NCI-H1436 treated with DMSO at 0.1 percent for 48 hours (cell line): ENCODE data around the gene OPTC.
"Not testable (repeated sequence)": the region's sequence is repeated elsewhere in the genome, so short reads cannot be mapped to it uniquely, and the experiment has no call there.

Experiments
- DNase-seq: peaks from one replicate; lab custom pipeline; 2025; lab: John Stamatoyannopoulos, UW

OPTC gene

DNA sequence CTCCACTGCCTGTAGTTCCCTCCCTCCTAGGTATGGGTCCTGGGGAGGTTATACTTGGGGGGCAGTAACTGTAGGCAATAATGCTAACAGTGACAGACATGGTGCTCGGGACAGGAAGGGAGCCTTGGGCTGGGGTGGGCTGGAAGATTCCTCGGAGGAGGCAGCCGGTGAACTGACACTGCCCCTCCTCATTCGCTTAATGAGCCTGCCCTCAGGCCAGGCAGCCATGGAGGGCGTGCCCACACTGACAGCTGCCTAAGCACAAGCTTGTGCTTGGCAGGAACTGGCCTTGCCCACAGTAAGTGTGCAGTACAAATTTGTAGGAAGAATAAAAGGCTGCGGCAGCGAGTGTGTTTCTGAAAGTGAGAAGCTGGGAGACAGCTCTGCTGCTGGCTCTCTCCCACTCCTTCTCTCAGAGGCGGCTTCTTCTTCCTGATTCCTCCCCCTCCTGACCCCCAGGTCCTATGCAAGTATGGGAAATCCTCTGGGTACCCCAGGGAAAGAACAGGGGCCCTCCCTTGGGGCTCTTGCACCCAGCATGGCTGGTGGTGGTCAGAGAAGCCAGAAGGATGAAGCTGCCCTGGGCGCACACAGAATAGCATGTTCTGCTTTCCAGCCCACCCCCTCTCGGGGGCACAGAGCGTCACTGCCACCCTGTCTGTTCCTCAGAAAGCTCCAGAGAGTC, 23.6 kb downstream of the OPTC start:
- no peak for DNase-seq

DNA sequence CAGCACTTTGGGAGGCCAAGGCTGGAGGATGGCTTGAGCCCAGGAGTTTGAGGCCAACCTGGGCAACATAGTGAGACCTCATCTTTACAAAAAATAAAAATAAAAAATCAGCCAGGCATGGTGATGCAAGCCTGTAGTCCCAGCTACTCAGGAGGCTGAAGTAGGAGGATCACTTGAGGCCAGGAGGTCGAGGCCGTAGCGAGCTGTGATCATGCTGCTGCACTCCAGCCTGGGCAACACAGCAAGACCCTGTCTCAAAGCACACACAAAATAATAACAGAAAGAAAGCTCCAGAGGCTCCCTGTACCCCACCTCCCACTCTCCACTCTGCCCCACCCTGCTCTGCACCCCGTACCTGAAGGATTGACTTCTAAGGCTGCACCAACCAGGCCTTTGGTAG, 24.2 kb downstream of the OPTC start:
- DNase-seq: not testable (repeated sequence)

DNA sequence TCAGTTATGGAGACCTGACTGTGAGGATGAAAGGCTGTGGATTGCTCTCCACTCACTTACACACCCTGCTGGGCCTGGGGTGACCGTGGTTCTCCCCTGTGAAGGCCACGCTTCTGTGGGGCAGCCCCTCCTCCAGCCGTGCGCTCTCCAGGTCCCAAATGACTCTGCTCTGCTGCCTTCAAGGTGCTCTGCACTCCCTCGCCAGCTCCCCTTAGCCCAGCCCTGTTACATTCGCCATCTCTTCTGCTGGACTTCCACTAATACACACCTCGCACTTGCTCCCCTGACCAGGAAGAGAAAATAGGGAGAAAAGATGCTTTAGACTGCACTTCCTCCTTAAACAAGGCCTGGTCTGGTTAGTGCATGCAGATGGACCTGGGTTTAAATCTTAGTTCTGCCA, 24.6 kb downstream of the OPTC start:
- DNase-seq: no peak

DNA sequence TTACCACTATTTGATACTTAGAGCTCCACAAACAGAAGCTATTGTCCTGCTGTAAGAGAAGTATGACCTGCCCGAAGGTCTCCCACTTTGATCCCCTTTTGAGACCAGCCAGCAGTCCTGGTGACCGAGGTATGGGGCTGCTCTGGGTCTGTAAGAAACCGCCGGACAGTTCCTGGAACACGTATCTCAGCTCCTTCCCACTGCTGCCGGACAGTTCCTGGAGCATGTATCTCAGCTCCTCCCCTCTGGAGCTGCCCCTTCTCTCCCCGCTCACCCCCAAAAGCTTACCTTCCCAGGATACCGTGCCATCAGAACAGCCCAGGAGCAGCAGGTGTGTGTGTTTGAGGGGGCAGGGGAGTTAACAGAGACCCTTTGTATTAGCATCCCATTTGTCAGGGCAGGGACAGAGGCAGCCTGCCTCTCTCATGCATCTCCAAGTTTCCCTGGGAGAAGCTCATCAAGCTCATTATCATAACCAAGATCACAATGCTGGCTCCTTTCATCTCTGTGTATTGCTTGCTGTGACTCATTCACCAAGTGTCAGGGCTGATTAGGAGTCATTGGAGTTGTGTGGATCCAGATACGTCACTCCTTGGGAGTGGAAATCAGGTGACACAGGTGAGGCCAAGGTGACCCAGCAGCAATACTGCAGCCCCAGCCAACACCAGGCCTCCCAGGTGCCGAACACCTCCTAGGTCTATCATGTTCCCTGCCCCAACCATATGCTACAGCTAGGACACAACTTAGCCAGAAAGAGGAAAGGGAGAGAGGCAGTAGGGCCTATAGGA, 25.3 kb downstream of the OPTC start:
- DNase-seq: no peak

DNA sequence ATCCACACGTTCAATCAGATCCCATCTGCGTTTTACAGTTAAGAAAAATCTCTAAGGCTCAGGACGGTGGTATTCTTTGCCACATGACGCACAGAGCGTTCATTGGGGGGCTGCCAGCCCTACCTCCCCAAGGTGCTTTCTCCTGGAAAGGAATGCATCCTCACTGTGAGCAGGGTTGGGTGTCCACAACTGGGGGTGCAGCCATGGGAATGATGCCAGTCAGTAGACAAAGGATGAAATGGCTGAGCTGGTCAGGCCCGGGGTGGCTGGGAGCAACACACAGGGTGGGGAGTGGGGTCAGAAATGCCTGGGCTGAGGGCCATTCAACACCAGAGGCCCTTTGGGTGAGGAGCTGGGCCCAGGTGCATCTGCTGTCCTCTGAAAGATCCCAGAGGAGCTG, 25.9 kb downstream of the OPTC start:
- DNase-seq: no peak

DNA sequence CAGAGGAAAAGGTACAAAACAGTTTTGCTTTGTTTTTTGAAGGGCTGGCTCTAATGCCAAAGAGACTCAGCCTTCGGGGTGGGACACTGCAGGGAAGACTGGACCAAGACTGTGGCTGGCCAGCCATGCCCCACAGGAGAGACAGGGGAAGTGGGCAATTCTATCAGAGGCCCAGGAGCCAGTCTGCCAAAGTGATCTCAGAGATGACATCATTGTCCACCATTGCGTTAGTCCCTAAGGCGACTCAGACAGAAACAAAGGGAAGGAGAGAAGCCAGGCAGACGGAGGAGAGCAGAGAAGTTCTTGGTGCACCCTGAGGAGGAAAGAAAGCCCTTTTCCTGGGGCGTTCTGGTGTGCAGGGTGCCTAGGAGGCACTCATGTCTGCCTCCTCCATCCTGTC, 26.4 kb downstream of the OPTC start:
- no peak for DNase-seq

DNA sequence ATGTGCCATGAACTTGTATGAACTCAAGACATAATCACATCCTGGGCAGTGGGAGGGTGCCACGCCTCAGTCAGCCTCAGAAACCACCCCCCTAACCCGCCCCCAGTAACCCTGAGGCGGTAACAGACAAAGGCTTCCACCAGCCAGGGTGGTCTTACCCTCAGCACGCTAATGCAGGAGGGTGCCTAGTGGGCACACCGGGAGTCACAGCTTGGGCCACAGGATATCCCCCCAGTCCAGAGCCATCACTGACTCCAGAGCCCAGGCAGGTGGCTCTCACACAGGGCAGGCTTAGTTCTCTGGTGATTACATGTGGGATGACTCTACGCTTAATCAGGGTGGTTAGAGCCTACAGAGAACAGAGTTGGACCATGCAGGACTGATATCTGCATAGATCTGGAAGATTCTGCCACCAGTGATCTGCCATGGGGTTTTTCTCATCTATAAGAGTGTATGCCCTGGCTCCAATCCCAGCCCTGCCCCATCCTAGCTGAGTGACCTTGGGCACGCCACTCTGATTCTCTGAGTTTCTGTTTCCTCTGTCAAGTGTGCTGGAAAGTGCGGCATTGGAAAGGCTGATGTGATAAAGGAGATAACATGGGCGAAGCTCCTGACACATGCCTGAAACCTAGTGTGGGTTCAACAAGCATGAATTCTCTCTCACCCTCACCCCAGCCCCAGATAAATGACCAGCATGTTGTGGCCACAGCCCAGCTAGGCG, 27.3 kb downstream of the OPTC start:
- DNase-seq: no peak

DNA sequence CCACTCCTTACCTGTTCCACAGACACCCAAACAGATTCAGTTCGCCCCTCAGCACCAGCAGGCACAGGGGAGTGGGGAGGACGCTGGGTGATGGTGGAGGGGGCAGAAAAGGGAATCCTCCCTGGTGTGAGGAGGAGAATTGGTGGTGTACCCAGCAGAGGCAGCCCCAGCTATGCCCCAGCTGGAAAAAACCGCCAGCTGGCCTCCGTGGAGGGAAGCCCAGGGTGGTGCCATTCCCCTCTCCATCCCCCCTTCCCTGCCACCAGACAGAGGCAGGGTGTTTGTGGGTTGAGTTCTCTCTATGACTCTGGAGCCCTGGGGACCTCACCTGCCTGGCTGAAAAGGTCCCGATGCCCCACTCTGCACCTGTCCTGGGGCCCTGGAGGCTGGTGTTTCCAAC, 27.9 kb downstream of the OPTC start:
- DNase-seq: no peak

DNA sequence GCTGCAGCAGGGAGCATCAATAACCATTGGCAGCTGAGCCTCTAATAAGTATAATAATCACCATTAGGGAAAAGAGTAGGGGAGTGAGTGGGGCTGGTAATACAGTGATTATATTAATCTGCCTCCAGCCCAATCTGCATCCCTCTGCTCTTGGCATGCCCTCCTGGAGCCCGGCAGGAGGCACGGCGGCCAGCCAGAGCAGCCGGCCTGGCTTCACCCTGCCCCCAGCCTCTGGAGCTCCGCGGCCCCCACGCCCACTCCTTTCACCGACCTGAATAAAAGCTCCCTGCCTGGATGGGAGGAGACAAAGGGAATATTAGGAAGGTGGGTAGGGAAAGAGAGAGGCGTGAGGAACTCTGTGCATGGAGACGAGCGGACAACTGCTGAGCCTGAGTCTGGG, 28.3 kb downstream of the OPTC start:
- DNase-seq: no peak

DNA sequence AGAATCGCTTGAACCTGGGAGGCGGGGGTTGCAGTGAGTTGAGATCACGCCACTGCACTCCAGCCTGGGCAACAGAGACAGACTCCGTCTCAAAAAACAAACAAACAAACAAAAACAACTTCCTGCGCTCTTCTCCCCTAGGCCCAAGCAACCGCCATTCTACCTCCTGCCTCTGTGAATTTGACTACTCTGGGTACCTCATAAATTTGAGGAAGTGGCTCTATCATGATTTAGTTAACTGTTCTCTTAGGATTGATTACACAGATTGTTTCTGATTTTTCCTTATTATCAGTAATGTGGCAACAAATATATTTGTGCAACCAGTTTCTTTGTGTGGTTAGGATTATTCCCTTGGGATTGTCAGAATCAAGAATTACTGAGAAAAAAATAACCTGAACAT, 29.7 kb downstream of the OPTC start:
- DNase-seq: no peak

DNA sequence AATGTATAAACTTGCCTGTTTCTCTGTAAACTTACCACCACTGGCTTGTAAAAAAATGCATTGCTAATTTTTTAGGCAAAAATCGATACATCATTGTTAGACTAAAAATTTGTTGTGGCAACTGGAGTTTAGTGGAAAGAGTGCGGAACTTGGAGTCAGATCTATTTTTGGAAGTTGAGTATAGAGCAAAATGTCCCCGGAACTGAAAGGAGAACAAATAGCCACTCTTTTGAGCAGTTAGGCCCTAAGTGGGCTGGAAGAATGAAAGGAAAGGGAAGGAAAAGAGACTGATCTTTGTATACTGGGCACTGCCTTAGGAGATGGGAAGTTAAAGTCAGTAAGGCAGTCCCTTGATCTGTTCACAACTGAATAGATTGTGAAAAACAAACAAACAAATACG, 30.2 kb downstream of the OPTC start:
- no peak for DNase-seq

DNA sequence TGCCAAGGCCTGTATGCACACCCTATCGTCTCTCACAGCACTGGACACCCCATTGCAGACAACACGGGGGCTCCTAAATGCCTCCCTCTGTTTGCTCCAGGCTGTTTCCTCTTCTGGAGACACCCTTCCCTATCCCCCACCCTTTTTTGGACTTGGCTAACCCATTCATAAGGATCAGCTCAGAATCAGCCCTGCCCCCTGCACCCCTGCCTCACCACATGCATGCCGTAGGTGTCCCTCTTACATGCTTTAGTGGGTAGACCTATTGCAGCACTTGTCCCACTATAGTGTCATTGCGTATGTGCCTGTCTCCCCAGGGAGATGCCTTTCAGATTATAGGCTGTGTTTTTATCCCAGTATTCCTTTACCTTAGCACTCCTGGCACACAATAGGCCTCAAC, 30.9 kb downstream of the OPTC start:
- DNase-seq: no peak

DNA sequence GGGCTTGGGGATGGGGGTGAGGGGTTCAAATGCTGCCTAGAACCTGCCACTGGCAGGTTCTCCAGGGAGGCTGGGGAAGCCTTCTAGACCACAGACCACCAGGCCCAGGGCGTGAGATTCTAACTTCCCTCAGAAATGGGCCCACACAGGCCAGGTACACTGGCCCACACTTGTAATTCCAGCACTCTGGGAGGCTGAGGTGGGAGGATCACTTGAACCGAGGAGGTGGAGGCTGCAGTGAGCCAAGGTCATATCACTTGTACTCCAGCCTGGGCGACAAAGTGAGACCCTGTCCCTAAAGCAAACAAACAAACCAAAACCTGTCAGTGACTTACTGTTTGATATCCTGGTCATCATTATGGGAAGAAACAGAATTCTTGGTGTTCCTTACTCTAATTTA, 31.7 kb downstream of the OPTC start:
- DNase-seq: no peak

DNA sequence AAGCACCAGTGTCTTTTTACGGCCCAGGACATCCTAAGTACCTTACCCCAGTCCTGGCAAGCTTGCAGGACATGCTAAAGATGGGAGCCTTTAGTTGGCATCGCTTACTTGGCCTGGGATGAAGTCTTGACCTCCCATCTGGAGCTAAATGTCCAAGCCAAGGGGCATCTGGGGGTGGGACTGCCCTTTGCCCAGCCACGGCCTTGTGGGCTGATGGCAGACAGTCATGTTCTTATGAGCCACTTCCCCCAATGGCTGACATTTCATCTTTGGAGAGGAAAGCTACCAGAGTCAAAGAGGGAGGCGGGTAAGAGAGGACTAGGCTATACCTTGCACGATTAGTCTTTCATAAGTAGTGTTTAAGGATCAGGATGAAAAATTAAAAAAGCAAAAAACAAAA, 32.2 kb downstream of the OPTC start:
- DNase-seq: no peak

DNA sequence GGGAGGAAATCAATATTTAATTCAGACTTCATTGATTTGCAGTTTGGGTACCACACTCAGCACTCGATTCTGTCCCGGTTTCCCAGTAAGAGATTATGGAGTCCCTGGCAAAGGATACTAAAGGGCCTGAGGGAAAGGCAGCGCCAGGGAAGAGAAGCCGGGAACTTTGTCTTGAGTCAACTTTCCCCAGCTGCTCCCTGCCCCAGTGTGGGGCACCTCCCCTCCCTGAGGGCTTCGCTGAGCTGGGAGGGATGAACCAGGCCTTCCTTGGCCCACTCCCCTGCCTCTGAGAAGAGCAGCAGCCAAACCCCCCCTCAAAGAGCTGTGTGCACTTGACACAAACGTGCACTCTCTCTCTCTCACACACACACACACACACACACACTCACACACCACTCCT, 32.6 kb downstream of the OPTC start:
- DNase-seq: no peak

DNA sequence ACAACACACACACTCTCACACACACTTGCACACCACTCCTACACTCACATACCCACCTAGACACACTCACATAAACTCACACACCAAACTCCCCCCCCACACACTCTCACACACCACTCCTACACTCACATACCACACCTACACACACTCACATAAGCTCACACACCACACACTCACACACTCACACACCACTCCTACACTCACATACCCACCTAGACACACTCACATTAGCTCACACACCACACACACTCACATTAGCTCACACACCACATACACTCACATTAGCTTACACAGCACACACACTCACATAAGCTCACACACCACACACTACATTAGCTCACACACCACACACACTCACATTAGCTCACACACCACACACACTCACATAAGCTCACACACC, 33.1 kb downstream of the OPTC start:
- DNase-seq: no peak

DNA sequence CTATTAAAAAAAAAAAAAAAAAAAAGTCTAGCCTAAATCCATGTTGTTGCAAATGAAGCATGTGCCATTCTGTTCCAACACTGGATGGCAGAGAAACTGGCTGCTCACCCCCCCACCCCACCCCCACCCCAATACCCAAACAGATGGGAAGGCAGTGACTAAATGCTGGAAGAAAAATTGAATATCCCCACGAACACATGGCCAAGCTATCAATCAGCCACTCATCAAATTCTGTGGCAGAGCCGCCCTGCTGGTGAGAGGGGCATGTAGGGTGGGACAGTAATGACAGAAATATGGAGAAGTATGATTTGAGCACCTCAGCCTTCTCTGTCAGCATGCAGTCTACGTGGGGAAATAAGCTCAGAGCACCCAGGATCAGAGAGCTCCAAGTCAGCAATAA, 34.1 kb downstream of the OPTC start:
- DNase-seq: no peak

DNA sequence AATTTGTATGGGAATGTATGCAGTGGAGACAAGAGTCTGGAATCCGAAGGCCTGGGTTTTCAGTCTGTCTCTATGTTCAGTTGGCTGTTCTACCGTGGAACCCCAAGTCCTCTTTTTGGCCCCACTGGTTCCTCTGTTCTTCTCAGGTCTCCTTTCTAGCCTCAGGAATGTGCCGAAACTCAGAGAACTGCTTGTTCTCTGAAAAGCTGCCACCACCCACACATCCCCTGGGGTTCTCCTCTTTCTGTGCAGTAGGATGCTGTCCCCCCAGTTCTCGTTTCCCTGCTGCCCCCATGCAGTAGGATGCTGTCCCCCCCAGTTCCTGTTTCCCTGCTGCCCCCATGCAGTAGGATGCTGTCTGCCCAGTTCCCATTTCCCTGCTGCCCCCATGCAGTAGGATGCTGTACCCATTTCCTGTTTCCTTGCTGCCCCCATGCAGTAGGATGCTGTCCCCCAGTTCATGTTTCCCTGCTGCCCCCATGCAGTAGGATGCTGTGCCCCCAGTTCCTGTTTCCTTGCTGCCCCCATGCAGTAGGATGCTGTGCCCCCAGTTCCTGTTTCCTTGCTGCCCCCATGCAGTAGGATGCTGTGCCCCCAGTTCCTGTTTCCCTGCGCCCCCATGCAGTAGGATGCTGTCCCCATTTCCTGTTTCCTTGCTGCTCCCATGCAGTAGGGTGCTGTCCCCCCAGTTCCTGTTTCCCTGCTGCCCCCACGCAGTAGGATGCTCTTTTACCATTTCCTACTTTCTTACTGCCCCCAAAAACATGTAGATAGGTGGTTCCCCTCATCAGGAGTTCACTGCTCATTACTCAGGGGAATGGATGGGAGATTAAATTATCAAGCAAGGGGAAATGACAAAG, 35.3 kb downstream of the OPTC start:
- no peak for DNase-seq

DNA sequence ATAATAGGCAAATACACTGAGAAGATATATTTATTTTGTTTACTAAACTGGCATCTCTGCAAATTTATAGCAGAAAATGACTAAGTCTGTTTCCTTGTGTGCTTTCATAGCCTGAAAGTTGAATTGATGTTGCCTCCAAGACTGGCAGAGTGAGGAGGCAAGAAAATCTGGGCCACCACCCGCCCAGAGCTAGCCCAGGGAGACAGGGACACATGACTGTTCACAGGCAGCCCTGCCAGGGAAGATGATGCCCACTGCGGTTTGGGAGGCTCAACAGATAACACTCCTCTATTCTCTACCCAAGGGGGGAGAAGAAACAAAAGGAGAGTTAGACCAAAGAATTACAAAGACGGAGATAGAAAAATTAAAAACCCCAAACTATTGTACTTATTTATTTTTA, 37.1 kb downstream of the OPTC start:
- no peak for DNase-seq

DNA sequence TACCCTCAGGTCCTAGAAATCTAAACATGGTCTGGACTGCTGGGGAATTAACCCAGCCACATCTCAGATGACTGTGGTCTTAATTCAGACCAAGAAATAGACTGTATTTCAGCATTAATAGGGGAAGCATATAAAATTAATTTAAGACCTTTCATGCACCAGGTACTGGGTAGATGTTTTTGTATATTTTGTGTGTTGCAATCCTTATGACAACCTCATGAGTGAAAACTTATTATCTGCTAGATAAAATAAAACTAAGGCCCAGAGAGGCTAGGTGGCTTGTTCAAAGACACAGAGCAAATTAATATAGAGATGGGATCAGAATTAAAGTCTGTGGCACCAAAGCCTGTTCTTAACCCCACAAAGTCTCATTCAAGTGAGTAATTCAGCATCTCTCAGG, 40.1 kb downstream of the OPTC start:
- DNase-seq: no peak

DNA sequence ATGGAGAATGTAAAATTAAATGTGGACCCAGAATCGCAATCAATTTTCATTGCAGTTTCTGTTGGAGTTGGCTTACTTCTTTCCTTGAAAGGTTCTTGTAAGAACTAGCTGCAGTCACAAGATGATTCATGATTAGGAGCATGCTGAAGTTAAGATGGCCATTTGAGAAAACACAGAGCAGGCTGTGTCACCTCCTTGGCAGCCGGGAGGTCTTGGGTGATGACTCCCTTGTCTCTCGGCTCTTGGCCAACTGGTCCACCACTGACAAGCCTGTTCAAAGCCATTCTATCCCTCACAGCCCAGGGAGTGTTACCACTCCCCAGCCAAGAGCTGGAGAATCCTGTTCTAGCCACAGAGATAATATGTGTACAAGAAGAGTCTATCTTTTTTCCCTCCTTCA, 40.6 kb downstream of the OPTC start:
- no peak for DNase-seq

DNA sequence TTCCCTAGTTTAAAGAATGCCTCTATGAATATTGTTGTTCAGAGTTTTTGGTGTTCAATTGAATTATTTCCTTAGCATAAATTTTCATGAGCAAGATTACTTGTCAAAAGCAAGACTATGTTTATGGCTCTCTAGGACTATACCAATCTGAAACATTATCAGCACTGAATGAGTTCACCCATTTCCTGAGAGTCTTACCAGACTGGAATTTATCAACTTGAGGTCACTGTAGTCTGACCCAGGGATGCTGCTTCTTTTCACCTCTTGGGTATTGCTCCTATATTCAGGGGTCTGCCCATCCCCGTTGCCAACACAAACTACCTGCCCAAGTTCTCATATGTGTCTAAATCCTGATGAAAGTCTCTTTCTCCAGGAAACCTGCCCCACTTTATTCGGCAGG, 42.6 kb downstream of the OPTC start:
- no peak for DNase-seq
